ENCODE measurements around the gene NAALADL2.
A peak's percentile ranks its signal among the peaks of the same experiment; 100 is the strongest.

The NAALADL2 gene

DNA sequence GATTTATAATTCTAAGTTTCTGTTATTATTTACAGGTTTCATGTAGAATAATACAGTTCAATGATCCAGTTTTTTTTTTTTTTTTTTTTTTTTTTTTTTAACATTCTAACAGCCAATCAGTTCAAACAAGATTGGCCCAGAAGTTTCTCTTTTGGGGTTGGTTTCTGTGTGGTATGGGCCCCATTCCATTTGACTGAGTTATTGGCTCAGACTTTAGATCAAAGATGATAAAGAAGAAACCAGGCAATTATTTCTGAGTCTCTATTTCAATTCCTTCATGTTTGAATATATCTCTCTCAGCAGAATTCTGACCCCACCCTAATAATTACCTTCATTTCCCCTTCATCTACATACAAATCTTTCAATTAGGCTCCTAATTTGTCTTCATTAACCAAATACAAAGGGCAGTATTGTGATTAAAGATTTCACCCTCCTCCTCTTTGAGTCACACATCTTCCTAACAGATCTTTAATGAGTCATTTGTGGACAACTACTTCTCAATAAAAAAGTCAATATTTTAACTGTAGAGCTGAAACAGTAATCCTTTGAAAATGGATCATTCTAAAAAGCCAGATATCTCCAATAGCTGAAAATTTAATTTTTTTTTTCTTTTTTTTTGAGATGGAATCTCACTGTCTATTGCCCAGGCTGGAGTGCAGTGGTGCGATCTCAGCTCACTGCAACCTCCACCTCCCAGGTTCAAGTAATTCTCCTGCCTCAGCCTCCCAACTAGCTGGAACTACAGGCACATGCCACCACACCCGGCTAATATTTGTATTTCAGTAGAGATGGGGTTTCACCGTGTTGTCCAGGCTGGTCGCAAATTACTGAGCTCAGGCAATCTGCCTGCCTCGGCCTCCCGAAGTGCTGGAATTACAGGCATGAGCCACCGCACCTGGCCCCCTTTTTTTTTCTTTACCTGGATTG is 878.8 kb downstream of the NAALADL2 start:
- TF ChIP-seq, protein P1, sequence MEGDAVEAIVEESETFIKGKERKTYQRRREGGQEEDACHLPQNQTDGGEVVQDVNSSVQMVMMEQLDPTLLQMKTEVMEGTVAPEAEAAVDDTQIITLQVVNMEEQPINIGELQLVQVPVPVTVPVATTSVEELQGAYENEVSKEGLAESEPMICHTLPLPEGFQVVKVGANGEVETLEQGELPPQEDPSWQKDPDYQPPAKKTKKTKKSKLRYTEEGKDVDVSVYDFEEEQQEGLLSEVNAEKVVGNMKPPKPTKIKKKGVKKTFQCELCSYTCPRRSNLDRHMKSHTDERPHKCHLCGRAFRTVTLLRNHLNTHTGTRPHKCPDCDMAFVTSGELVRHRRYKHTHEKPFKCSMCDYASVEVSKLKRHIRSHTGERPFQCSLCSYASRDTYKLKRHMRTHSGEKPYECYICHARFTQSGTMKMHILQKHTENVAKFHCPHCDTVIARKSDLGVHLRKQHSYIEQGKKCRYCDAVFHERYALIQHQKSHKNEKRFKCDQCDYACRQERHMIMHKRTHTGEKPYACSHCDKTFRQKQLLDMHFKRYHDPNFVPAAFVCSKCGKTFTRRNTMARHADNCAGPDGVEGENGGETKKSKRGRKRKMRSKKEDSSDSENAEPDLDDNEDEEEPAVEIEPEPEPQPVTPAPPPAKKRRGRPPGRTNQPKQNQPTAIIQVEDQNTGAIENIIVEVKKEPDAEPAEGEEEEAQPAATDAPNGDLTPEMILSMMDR (IDR thresholded peaks at IDR 0.05; ENCODE audit: low read depth, low read length), result no peak
- in situ Hi-C loops (cut with HindIII; ENCODE audit: low sequenced_read_pairs), result no loop called here
- no peak overlapping the region for H3K4me3 ChIP-seq (ENCODE audit: low read depth, low read length)
- DNase-seq (ENCODE audit: low read depth, low spot score), result peak; percentile 58

DNA sequence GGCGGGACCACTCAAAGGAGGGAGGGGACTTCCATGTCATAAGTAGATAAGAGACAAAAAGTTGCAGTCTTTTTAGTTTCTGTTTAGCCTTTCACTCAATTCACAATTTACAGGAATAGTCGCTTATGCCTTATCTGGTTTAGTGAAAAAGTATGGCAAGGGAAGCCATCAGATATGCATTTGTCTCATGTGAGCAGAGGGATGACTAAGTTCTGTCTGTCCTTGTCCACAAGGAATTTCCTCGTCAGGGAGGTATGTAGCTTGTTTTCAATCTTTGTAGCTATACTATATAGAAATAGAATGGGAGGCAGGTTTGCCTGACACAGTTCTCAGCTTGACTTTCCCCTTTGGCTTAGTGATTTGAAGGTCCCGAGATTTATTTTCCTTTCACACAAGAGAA is 882.8 kb downstream of the NAALADL2 start:
- no peak for DNase-seq (ENCODE audit: low read depth, low spot score)
- in situ Hi-C loops (cut with HindIII; ENCODE audit: low sequenced_read_pairs), result no loop called here
- TF ChIP-seq, protein P1 (IDR thresholded peaks at IDR 0.05; ENCODE audit: low read depth, low read length), result no peak
- H3K4me3 ChIP-seq (ENCODE audit: low read depth, low read length), result no peak overlapping the region

DNA sequence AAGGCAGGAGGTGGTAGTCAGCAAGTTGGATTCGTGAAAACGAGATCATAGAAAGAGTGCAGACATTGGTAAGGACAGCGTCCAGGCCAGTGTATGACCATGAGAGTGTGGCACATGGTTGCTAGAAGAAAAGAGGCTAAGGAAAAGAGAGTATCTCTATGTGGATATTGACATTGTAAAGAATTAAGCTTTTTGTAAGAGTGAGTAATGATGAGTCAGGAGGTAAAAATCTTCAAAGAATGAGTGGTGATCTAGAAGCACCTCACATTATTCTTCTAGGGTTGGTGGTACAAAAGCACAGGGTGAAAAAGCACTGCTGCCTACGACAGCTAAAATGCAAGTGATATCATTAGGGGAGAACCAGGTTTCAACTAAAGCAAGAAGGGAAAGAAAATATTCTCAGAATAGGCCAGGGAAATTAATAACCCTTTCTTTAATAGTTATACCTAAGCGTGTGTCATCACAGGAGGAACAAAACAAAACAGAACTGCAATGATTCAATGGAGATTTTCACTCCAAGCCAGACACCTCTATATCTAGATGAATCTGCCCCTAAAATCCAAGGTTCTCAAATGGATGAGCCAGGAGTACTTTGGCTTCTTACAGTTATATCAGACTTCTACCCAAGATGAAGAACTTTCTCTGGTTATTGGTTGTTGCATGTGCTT is 884.7 kb downstream of the NAALADL2 start:
- in situ Hi-C loops (cut with HindIII; ENCODE audit: low sequenced_read_pairs), result no loop called here
- no peak overlapping the region for H3K4me3 ChIP-seq (ENCODE audit: low read depth, low read length)
- peak; percentile 81 for DNase-seq (ENCODE audit: low read depth, low spot score)
- TF ChIP-seq, protein P1 (IDR thresholded peaks at IDR 0.05; ENCODE audit: low read depth, low read length), result no peak

DNA sequence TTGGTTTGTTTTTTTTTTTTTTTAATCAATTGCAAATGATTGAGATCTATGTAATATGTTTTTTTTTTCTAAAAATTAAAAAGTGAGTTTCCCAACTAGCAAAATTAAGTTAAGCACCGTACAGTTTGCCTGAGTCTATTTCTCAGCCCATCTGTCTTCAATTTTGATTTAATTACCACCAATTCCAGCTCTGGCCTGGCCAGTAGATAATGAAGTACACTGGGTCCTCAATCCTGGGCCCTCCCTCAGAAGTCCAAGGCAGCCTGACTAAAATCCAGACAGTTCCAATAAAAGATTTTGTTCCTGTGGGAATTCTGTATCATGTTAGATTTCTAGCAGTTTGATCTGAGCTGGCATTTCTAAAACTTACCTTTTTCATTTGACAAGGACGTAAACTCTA is 887.2 kb downstream of the NAALADL2 start:
- no peak for DNase-seq (ENCODE audit: low read depth, low spot score)
- no peak overlapping the region for H3K4me3 ChIP-seq (ENCODE audit: low read depth, low read length)
- TF ChIP-seq, protein P1 (IDR thresholded peaks at IDR 0.05; ENCODE audit: low read depth, low read length), result no peak
- in situ Hi-C loops (cut with HindIII; ENCODE audit: low sequenced_read_pairs), result no loop called here

DNA sequence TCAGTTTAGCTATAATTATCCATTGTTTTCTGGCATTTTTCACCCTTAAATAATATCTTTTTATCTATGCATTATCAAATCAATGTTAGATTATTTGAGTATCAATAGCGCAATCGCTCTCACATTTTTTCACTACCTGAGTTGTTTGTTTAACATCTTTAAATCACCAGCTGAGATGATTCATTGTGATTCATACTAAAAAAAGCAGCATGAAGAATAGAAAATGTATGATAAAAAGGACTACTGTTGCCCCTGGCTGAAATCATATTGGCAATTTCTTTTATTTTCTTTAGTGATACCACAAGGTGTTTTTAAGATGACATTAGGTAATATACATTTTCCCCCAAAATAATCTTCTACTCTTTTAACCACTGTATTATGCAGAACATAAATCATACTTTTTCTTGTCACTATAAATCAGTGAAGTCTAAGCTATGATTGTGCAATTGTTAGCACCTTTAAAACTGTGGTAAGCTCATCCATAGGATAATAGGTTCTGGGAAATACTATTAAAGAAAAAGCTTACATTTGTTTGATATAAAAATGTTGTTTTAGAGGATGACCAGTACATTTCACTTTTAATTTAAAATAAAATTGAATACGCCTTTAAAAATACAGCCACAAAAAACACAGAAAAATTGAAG is 889.1 kb downstream of the NAALADL2 start:
- TF ChIP-seq, protein P1 (IDR thresholded peaks at IDR 0.05; ENCODE audit: low read depth, low read length), result no peak
- in situ Hi-C loops (cut with HindIII; ENCODE audit: low sequenced_read_pairs), result no loop called here
- peak; percentile 18 for DNase-seq (ENCODE audit: low read depth, low spot score)
- H3K4me3 ChIP-seq (ENCODE audit: low read depth, low read length), result no peak overlapping the region

DNA sequence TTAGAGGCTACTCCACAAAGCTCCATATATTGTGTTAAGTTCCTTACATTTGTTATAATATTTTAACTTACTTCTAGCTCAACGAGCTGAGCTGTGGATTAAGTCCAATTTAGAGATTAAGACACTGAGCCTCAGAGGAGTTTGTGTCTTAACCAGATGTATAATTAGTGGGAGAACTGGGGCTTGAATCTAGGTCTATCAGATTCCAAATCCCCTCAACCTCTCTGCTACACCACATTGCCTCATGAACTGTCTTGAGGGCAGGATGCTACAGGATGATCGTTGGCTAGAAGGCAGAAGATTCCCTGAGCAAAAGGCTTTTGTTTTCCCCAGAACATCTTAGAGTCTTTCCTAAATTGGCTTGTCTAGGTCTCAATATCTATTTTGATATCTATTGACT is 890.8 kb downstream of the NAALADL2 start:
- no peak for DNase-seq (ENCODE audit: low read depth, low spot score)
- TF ChIP-seq, protein P1 (IDR thresholded peaks at IDR 0.05; ENCODE audit: low read depth, low read length), result no peak
- in situ Hi-C loops (cut with HindIII; ENCODE audit: low sequenced_read_pairs), result no loop called here
- no peak overlapping the region for H3K4me3 ChIP-seq (ENCODE audit: low read depth, low read length)
